ENCODE results near the gene ENG.

ENG gene

DNA sequence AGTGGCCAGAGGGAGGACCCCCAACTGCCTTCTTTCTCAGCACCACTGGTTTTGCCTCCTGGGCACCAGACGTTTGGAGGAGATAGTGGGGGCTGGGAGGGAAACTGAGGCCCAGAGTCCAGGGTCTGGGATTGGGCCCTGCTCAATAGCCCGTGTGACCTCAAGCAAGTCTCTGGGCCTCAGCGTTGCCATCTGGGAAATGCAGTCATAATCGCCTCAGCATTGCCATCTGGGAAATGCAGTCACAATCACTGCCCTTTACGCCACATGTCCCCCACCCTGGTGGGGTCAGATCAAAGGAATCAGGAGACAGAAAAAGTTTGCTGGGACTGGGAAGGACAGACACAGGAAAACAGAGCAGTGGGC, 77.6 kb downstream of the ENG start:
- DNase-seq (ENCODE audit: low read depth): no peak

DNA sequence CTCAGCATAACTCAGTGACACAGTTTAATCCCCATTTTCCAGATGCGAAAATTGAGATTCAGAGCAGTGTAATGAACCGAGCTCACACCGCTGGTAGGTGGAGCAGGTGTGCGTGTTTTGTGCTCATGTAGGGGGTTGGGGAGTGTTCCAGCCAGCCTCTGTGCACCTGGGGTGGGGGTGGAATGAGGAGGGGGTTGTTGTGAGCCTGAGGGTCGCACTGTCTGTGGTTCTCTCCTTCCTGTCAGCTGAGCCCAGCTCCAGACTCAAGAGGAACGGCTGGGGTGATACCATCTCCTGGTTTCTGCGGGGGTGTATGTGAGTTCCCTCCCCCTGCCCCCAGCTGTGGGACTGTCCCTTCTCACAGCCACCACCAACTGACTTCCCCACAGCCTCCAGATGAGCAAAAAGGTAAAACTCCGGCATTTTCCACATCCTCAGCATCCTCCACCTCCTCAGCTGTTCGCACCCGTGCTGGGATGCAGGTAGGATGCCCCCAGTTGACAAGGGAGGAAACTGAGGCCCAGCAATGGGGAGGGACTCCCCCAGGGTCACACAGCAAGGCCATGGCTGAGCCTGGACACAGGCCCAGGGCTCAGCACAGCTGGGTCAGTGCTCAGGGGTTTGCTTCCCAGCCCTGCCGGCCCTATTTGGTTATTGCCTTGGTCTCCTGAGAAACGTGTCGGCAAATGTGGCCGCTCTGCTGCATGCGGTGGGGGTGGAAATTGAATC, 78.1 kb downstream of the ENG start:
- peak; percentile 63 for DNase-seq (ENCODE audit: low read depth)

DNA sequence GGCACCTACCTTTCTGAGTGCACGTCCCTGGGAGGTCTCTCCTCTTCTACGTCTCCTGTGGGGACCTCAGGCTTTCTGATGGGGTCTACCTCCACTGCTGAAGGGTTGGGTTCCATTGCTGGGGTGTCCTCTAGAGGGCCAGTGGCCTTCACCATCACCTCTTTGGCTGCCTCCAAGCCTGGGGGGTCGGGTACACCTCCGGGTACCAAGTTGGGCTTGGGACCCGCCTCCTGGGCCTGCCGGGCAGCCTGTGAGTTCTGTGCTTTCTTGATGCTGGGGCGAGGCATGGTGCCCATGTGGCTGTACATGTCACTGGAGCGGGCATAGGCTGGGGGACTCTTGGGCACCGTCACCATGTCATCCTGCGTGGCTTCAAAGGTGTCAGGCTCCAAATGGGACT, 80.5 kb downstream of the ENG start:
- no peak for DNase-seq (ENCODE audit: low read depth)

DNA sequence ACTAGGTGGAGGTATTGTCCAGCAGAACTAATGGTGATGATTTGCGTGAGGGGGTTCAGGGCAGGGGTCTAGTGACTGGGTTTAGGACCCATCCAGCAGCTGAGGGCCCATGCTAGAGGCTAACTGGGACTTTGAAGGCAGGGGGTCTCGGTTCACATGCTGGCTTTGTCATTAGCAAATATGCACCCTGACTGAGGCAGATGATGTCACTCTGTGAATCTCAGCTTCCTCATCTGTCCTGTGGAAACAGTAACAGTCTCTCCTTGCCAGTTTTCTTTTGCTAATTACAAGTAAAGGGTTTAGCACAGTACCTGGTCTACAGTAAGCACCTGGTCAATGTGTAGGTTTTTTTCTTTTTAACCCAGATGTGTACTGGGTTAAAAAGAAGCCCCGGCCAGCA, 81.2 kb downstream of the ENG start:
- no peak for DNase-seq (ENCODE audit: low read depth)

DNA sequence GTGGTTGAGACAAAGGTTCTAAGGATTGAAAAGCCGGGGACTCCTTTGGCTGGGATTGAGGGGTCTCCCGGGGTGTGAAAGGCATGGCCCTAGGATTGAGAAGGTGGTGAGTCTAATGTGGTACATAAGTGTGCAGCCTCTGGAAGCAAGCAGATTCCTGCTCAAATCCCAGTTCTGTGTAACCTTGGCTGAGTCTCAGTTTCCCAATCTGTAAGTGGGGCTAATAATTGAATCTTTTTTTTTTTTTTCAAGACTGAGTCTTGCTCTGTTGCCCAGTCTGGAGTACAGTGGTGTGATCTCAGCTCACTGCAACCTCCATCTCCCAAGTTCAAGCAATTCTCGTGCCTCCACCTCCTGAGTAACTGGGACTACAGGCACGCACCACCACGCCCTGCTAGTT, 81.9 kb downstream of the ENG start:
- DNase-seq (ENCODE audit: low read depth): no peak

DNA sequence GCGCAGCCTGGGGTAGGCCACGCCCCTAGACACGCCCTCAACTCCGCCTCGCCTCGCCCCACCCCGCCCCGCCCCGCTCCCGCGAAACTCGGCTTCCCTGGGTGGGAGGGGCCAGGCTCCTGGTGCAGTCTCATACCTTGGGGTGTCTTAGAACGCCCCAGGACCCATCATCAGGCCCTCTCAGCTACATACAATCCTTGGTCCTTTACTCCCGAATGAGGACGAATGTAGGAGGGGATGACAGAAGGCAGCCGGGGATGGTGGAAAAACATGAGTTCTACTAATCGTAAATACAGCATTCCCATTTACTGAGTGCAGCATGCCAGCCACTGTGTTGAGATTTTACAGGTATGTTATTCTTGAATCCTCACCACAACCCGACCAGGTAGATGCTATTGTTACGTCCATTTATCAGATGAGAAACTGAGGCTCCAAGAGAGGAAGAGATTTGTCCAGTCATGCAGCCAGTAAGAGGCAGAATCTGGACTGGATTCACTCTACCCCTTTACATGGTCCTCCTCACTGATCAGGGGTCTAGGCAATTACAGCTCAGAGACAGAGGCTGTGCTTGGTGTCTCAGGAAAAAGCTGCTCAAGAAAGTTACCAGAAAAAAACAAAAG, 82.8 kb downstream of the ENG start:
- DNase-seq (ENCODE audit: low read depth): no peak

DNA sequence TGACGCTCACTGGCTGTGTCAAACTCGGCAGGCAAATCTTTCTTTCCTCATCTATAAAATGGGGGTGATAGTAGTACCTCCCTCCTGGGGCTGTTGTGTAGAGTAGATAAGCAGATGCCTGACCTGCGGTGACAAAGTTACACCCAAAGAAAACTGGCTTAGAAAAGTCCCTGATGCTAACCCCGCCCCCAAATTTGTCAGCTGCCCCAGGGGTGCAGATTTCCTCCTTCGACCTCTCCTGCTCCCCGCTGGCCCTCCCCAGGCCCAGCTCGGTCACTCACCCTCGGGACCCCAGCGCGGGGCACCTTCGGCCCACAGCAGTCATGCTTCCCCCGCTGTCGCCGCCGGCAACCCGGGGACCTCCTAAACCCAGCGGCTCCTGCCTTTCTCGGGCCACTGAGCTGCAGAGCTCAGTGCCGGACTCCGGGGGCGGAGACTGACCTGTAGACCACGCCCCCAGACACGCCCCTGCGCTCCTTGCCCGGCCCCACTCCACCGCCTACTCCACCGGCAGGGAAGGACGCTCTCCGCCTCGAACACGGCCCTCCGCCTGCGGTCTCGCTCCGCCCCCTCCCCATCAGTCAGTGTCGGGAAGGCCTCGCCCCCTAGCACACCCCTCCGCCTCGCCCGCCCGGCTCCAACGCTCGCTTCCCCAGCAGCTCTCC, 83.4 kb downstream of the ENG start:
- DNase-seq (ENCODE audit: low read depth): peak; percentile 95

DNA sequence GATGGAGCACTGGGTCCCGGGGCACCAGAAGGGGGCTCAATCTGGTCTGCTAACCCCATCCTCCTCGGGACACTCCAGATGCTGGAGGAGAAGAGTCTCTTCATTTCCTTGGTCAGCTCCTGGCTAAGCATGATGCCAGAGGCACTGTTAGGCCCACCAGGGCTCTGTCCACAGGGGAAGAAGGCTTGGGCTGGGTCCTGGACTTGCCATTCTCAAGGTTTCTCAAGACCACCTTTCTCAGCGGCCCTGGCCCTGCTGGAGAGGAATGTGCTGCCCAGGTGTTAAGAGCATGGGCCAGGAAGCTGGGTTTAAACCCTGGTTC, 83.9 kb downstream of the ENG start:
- no peak for DNase-seq (ENCODE audit: low read depth)

DNA sequence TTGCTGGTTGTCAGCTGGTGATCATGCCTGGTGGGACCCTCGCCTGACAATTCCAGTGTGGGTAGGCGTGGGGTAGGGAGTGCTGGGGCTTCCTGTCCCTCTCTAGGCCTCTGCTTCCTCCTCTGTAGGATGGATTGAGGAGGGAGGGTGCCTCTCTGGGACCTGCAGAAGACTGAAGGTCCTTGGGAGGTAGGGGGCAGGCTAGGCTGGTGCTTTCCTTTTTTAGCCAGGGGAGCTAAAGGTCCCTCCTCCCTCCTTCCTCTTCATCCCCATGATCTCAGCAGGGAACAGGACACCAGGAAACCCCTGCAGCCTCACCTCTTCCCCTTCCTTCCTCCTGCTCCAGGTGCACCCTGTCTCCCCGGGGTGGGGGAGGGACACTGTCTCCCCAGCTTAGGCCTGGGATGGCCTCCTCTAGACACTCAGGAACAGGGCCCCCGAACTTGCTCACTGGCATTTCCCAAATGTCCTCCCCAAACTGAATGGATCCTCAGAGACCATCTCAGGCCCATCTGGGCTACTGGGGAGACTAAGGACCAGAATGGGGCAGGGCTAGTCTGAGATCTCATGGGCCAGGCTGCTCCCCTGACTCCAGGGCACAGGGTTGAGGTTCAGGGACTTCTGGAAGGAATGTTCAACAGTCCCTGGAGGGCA, 84.4 kb downstream of the ENG start:
- no peak for DNase-seq (ENCODE audit: low read depth)

DNA sequence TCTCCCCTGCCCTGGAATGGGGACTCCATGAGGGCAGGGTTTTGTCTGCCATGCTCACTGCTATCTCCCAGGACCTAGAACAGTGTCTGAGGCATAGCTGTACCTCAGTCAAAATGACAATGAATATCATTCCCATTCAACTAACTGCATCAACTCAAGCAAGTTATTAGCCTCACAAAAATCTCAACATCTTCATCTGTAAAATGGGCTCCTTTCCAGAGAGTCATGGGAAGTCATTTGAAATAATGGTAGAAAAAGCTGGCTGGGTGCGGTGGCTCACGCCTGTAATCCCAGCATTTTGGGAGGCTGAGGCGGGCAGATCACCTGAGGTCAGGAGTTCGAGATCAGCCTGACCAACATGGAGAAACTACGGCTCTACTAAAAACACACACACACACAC, 85.4 kb downstream of the ENG start:
- DNase-seq (ENCODE audit: low read depth): no peak

DNA sequence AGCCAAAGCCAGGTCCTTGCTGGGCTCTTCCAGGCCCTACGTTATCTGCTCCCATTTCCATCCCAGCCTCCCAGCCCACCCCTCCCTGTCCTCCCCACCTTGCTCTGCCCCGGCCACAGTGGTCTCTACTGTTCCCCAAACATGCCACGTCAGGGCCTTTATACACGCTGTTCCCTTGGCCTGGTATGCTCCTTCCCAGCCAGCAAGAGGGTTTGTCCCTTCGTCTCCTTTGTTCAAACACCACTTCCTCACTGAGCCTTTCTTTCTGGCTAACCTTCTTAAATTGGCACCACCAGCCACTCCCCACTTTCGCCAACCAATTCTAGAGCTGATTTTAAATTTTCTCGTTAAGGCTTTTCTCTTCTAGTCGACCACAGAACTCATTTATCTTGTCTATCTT, 85.8 kb downstream of the ENG start:
- DNase-seq (ENCODE audit: low read depth): no peak

DNA sequence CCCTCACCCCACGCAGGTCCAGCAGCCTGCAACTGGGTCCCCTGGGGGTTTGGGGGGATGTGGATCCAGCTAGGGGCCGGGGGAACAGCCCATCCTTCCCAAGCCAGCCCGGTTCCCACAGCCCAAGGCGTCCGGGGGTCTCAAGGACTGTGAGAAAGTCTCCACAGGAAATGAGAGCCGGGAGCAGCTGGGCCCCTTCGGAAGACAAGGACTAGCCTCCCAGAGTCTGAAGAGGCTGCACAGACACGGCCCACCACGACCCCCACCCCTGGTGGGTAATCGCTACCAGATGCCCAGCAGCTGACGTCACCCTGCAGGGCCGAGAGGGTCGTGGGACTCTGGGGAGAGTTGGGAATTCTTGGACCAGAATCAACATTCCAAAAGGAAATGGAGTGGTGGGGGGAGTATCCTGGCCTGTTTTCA, 86.5 kb downstream of the ENG start:
- DNase-seq (ENCODE audit: low read depth): no peak

DNA sequence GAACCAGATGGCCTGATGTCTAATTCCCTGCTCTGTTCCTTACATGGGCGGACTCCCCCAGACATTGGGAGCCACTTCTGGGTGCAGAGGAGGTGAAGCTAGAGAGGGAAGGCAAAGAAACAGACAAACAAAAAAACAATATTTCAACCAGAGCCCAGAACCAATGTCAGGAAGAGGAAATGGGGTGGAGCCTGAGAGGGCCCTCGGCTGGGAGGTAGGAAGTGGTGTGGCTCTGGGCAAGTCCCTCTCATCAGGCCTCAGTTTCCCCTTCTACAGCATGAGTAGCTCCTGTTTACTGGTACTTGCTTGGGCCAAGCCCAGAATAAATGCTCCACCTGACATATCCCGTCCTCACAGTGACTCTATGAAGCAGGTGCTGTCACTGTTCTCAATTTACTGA, 87.0 kb downstream of the ENG start:
- DNase-seq (ENCODE audit: low read depth): no peak

DNA sequence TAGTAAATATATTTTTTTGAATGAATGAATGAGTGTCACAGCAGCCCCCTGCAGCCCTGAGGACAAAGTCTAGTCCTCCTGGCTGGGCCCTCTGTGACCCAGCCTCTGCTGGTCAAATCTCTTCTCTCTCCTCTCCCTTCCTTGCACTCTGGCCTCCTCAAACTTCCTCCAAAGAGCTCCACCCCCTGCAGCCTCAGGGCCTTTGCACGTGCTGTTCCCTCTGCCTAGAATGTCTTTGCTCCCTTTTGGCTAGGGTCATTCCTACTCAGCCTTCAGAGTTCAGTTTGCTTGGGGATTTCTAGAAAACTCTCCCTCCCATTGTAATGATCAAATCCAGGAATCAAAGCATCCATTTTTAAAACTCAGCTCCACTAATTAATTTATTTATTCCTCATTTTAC, 89.0 kb downstream of the ENG start:
- no peak for DNase-seq (ENCODE audit: low read depth)

Measured in activated T-helper 9 cell treated with anti-CD3 and anti-CD28 coated beads, Interleukin-2, amount 50 U/mL, for 16 hours (primary cell).